ENCODE measurements around the gene ARL13B. TPM values are rescaled to one million over a fixed set of nuclear protein-coding genes. Genes with fewer than 3 reads are reported as not detected.

Gene ARL13B
- total and polyA plus RNA-seq, 2 of the 13 experiments (the other 11 are each of a cell fraction or from before 2014, with no cell fraction given): 2.2 to 9.6 TPM

DNA sequence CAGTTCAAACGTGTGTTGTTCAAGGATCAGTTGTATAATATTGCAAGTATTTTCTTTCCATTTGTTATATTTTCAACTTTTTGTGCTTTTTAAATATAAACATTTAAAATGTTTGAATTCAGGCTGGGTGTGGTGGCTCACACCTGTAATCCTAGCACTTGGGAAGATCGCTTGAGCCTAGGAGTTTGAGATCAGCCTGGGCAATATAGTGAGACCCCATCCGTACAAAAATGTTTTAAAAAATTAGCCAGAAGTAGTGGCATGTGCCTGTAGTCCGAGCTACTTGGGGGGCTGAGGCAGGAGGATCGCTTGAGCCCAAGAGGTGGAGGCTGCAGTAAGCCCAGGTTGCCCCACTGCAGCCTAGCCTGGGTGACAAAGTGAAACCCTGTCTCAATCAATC lies 4.7 kb downstream of the ARL13B start:
- Histone ChIP-seq H3K27ac (ENCODE audit: extremely low read length, insufficient read depth, low read length) (no peak overlapping the region), H2AFZ (ENCODE audit: low read length) (no peak overlapping the region), H3K4me1 (ENCODE audit: insufficient read depth, low read length) (peaks cover 16% of the 10 kb centered on the region), H3K9me3 (ENCODE audit: low read length) (no peaks in the 10 kb centered on the region), H3K79me2 (ENCODE audit: insufficient read depth, low read length) (peaks cover 20% of the 10 kb centered on the region), H3K4me2 (ENCODE audit: low read depth, low read length) (no peak overlapping the region), H4K20me1 (ENCODE audit: insufficient read depth, low read length) (no peaks in the 10 kb centered on the region), H3K4me3 (replicated peaks in 1 of 3; ENCODE audit: insufficient read depth in 1 of 3, low read depth in 2 of 3, low read length in 3 of 3) (no peak overlapping the region), H3K27me3 (ENCODE audit: control insufficient read depth in 1 of 2, insufficient read depth in 2 of 2, low read length in 2 of 2) (no peaks in the 10 kb centered on the region), H3K9ac (ENCODE audit: insufficient read depth, low read depth, low read length) (no peak overlapping the region), H3K36me3 (replicated peaks in 1 of 2; ENCODE audit: control insufficient read depth in 1 of 2, insufficient read depth in 2 of 2, low read length in 2 of 2) (no peaks in the 10 kb centered on the region)
- FAIRE-seq (no peak), ATAC-seq (no peak), DNase-seq (ENCODE audit: low spot score) (no peak)
- POLR2A ChIA-PET: no interaction called here
- TF ChIP-seq ZNF121 (CRISPR knock-in tag; IDR thresholded peaks at IDR 0.05) (peak; percentile 57; the same call in 1 of the 2 replicates), ZNF614 (CRISPR knock-in tag; IDR thresholded peaks at IDR 0.05; ENCODE audit: borderline replicate concordance) (no peak)
- BruUV-seq (replicated peaks): no TSS peak
- WGBS (ENCODE audit: low lambda C conversion rate): 95% methylated on average over 5 of the region's 5 CpGs
- CTCF ChIA-PET (ENCODE audit: low intra/inter-chr PET ratio, low total read pairs): no interaction called here
- intact Hi-C loops (cut with micrococcal nuclease; ENCODE audit: unreplicated experiment): no loop called here
- in situ Hi-C loops (cut with HindIII; ENCODE audit: extremely low pct_ligation_motif_present, low pct_unique_long_range_greater_than_20kb): no loop called here

GRCh38 chr3:93988283-93988682 lies 8.3 kb downstream of the ARL13B start:
- FAIRE-seq (no peak), ATAC-seq (no peak), DNase-seq (ENCODE audit: low spot score) (no peak)
- Histone ChIP-seq H3K4me2 (ENCODE audit: low read depth, low read length) (no peak overlapping the region), H3K4me1 (ENCODE audit: insufficient read depth, low read length) (no peaks in the 10 kb centered on the region), H3K4me3 (replicated peaks in 1 of 3; ENCODE audit: insufficient read depth in 1 of 3, low read depth in 2 of 3, low read length in 3 of 3) (no peak overlapping the region), H3K36me3 (replicated peaks in 1 of 2; ENCODE audit: control insufficient read depth in 1 of 2, insufficient read depth in 2 of 2, low read length in 2 of 2) (no peaks in the 10 kb centered on the region), H3K27me3 (ENCODE audit: control insufficient read depth in 1 of 2, insufficient read depth in 2 of 2, low read length in 2 of 2) (no peaks in the 10 kb centered on the region), H3K27ac (ENCODE audit: extremely low read length, insufficient read depth, low read length) (no peak overlapping the region), H2AFZ (ENCODE audit: low read length) (no peak overlapping the region), H3K79me2 (ENCODE audit: insufficient read depth, low read length) (peaks cover 1% of the 10 kb centered on the region), H3K9me3 (ENCODE audit: low read length) (no peaks in the 10 kb centered on the region), H3K9ac (ENCODE audit: insufficient read depth, low read depth, low read length) (no peak overlapping the region), H4K20me1 (ENCODE audit: insufficient read depth, low read length) (no peaks in the 10 kb centered on the region)
- POLR2A ChIA-PET: no interaction called here
- CTCF ChIA-PET (ENCODE audit: low intra/inter-chr PET ratio, low total read pairs): no interaction called here
- intact Hi-C loops (cut with micrococcal nuclease; ENCODE audit: unreplicated experiment) (no loop called here), in situ Hi-C loops (cut with HindIII; ENCODE audit: extremely low pct_ligation_motif_present, low pct_unique_long_range_greater_than_20kb) (no loop called here)
- no TSS peak for BruUV-seq (replicated peaks)
- TF ChIP-seq ZNF142 (CRISPR knock-in tag; IDR thresholded peaks at IDR 0.05): no peak
- TF ChIP-seq, protein P1, sequence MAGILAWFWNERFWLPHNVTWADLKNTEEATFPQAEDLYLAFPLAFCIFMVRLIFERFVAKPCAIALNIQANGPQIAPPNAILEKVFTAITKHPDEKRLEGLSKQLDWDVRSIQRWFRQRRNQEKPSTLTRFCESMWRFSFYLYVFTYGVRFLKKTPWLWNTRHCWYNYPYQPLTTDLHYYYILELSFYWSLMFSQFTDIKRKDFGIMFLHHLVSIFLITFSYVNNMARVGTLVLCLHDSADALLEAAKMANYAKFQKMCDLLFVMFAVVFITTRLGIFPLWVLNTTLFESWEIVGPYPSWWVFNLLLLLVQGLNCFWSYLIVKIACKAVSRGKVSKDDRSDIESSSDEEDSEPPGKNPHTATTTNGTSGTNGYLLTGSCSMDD (CRISPR knock-in tag; IDR thresholded peaks at IDR 0.05): no peak
- no peak for TF ChIP-seq RELA (CRISPR knock-in tag; IDR thresholded peaks at IDR 0.05)
- TF ChIP-seq, protein P2, sequence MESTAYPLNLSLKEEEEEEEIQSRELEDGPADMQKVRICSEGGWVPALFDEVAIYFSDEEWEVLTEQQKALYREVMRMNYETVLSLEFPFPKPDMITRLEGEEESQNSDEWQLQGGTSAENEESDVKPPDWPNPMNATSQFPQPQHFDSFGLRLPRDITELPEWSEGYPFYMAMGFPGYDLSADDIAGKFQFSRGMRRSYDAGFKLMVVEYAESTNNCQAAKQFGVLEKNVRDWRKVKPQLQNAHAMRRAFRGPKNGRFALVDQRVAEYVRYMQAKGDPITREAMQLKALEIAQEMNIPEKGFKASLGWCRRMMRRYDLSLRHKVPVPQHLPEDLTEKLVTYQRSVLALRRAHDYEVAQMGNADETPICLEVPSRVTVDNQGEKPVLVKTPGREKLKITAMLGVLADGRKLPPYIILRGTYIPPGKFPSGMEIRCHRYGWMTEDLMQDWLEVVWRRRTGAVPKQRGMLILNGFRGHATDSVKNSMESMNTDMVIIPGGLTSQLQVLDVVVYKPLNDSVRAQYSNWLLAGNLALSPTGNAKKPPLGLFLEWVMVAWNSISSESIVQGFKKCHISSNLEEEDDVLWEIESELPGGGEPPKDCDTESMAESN (CRISPR knock-in tag; conservative IDR thresholded peaks at IDR 0.05): no peak
- TF ChIP-seq MIXL1 (CRISPR knock-in tag; IDR thresholded peaks at IDR 0.05): no peak
- TF ChIP-seq ZNF460 (CRISPR knock-in tag; IDR thresholded peaks at IDR 0.05; ENCODE audit: borderline replicate concordance): no peak
